SJSA1 (cell line): ENCODE data around the gene CKLF. TPM values are rescaled to one million over a fixed set of nuclear protein-coding genes. Genes with fewer than 3 reads are reported as not detected.
A peak's percentile ranks its signal among the peaks of the same experiment; 100 is the strongest.

ENCODE experiments used
- DNase-seq, 2 experiments: peaks; one replicate each; pipeline ENCODE4 v3.0.0-alpha.2; 2015 to 2020; ENCODE audit warnings: low spot score in 2 of 2, low read depth in 1 of 2
- H3K27ac ChIP-seq: fragments of 250-450 bp; sonication (Bioruptor Pico); 2 replicates; pipeline ENCODE4 v1.5.1; 2020; ENCODE audit warnings: mild to moderate bottlenecking, moderate library complexity
- H3K27me3 ChIP-seq: fragments of 250-450 bp; sonication (Bioruptor Pico); replicated peaks from 2 replicates; pipeline ENCODE4 v1.5.1; 2020; ENCODE audit warnings: mild to moderate bottlenecking, moderate library complexity
- H3K36me3 ChIP-seq: fragments of 250-450 bp; sonication (Bioruptor Pico); 2 replicates; pipeline ENCODE4 v1.5.1; 2020; ENCODE audit warnings: mild to moderate bottlenecking
- H3K4me1 ChIP-seq: fragments of 250-450 bp; sonication (Bioruptor Pico); replicated peaks from 2 replicates; pipeline ENCODE4 v1.6.1; 2021; ENCODE audit warnings: mild to moderate bottlenecking
- H3K4me3 ChIP-seq: fragments of 250-450 bp; sonication (Bioruptor Pico); 2 replicates; pipeline ENCODE4 v1.5.1; 2020; ENCODE audit warnings: mild to moderate bottlenecking
- H3K9me3 ChIP-seq: fragments of 250-450 bp; sonication (Bioruptor Pico); replicated peaks from 2 replicates; pipeline ENCODE4 v1.5.1; 2020; ENCODE audit warnings: mild to moderate bottlenecking
- total RNA-seq: library from RNA; depleted of rRNA; stranded (reverse); fragments of >200 nt; shearing (Covaris generic); gene quantifications from 2 replicates; pipeline ENCODE4 v1.2.3, GENCODE V29; 2014

CKLF gene
- total RNA-seq, 1 experiment from 2014 or later = 134 TPM

DNA sequence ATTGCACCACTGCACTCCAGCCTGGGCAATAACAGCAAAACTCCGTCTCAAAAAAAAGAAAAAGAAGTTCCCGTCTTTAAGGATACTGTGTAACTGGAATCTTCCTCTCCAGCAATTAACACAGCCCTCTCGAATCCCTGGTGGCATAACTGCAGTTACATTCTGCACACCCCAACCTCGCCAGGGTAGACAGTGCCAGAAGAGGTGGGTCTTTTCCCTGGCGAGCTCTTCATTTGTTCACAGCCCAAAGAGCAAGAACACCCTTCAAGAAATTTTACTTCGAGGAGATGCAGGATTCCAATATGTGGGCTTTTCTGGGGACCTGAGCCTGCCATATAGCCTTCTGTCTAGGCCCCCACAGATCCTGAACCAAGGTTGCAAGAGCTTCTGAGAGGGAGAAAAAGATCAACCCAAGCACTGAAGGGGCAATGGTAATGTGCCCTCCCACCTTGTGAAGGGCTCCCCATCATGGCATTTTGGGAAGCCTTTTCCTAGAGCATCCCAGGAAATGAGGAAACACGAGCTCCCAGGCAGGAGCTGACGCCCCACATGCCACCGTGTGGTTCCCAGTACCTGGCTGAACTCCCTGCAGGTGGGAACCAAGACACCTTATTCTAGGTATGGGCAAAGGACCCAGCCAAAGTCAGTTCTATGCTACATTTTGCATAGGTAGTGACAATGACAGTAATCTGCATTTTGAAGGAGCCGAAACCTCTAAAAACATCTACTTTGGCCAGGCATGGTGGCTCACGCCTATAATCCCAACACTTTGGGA is 29.4 kb upstream of the CKLF start:
- peak in 1 of 2 experiments; percentile 15 for DNase-seq
- H3K27ac ChIP-seq = no peak overlapping the region
- H3K36me3 ChIP-seq = peaks cover 29% of the 10 kb centered on the region
- H3K4me1 ChIP-seq = peaks cover 11% of the 10 kb centered on the region
- no peaks in the 10 kb centered on the region for H3K27me3 ChIP-seq
- no peak overlapping the region for H3K4me3 ChIP-seq
- no peaks in the 10 kb centered on the region for H3K9me3 ChIP-seq

- Histone ChIP-seq H3K4me3 (no peak overlapping the region), H3K9me3 (no peaks in the 10 kb centered on the region), H3K27ac (no peak overlapping the region), H3K36me3 (peaks cover 38% of the 10 kb centered on the region), H3K4me1 (peaks cover 10% of the 10 kb centered on the region), H3K27me3 (no peaks in the 10 kb centered on the region)
- DNase-seq = peak in 1 of 2 experiments; percentile 13
These were observed 28.5 kb upstream of the CKLF start for GRCh38 chr16:66523861-66524354.

DNA sequence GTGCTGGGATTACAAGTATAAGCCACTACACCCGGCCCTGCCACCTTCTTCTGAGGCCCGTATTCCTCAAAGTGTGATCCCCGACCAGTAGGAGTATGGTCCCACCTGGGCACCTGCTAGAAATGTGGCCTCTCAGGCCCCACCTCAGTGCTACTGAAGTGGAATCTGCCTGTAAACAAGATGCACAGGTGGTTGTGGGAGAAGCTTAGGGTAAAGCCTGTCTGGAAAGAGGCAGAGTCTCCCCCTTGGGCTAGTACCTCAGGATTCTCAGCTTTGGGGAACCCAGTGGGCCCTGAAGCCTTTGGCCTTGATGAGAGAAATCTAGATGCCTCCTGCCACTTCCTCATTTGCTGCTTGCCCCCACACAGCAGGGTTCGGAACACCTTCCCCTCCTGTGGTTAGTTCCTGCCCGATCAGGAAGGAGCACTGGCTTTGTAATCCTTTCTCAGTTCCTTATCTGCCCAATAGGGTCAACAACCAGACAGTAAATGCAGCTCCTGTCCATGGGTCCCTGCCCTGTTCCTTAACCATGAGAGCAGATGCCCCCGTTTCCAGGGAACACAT is 27.7 kb upstream of the CKLF start:
- peak in 1 of 2 experiments; percentile 10 for DNase-seq
- no peaks in the 10 kb centered on the region for H3K9me3 ChIP-seq
- peaks cover 10% of the 10 kb centered on the region for H3K4me1 ChIP-seq
- peaks cover 46% of the 10 kb centered on the region for H3K36me3 ChIP-seq
- H3K27ac ChIP-seq = no peak overlapping the region
- H3K27me3 ChIP-seq = no peaks in the 10 kb centered on the region
- no peak overlapping the region for H3K4me3 ChIP-seq

- Histone ChIP-seq H3K4me3 (no peak overlapping the region), H3K27me3 (no peaks in the 10 kb centered on the region), H3K9me3 (no peaks in the 10 kb centered on the region), H3K4me1 (peaks cover 10% of the 10 kb centered on the region), H3K27ac (no peak overlapping the region), H3K36me3 (peaks cover 55% of the 10 kb centered on the region)
- DNase-seq = no peak
These were observed 26.8 kb upstream of the CKLF start for GRCh38 chr16:66525396-66526180.

DNA sequence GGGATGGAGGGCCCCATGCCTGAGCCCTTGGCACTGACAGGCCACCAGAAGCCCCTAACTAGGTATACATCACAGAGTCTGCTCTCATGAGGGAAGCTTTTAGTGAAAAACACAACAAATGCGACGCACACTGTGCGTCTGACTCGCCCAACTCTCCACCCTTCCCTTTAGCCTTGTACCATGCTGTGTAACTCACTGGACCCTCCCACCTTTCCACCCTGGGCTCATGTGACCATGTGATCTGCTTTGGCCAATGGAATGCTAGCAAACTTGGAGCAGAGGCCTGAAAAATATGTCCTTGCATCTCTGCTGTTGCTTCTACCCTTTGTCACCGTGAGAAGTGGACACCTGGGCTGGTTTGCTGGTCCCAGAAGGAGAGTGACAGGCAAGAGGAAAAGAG is 24.1 kb upstream of the CKLF start:
- H3K27ac ChIP-seq = no peak overlapping the region
- no peaks in the 10 kb centered on the region for H3K9me3 ChIP-seq
- H3K36me3 ChIP-seq = peaks cover 62% of the 10 kb centered on the region
- H3K4me3 ChIP-seq = no peak overlapping the region
- H3K4me1 ChIP-seq = no peaks in the 10 kb centered on the region
- H3K27me3 ChIP-seq = no peaks in the 10 kb centered on the region
- DNase-seq = no peak

GRCh38 chr16:66529475-66529874 is 22.9 kb upstream of the CKLF start:
- Histone ChIP-seq H3K4me1 (no peaks in the 10 kb centered on the region), H3K9me3 (no peaks in the 10 kb centered on the region), H3K36me3 (peaks cover 59% of the 10 kb centered on the region), H3K4me3 (no peak overlapping the region), H3K27ac (no peak overlapping the region), H3K27me3 (no peaks in the 10 kb centered on the region)
- peak in 1 of 2 experiments; percentile 27 for DNase-seq

GRCh38 chr16:66534376-66534799 is 18.0 kb upstream of the CKLF start:
- Histone ChIP-seq H3K4me3 (no peak overlapping the region), H3K9me3 (no peaks in the 10 kb centered on the region), H3K27ac (no peak overlapping the region), H3K27me3 (no peaks in the 10 kb centered on the region), H3K4me1 (no peaks in the 10 kb centered on the region), H3K36me3 (peaks cover 52% of the 10 kb centered on the region)
- peak in 1 of 2 experiments; percentile 25 for DNase-seq

GRCh38 chr16:66536525-66536924 is 15.9 kb upstream of the CKLF start:
- no peak overlapping the region for H3K4me3 ChIP-seq
- H3K36me3 ChIP-seq = peaks cover 41% of the 10 kb centered on the region
- H3K4me1 ChIP-seq = no peaks in the 10 kb centered on the region
- no peaks in the 10 kb centered on the region for H3K27me3 ChIP-seq
- H3K27ac ChIP-seq = no peak overlapping the region
- H3K9me3 ChIP-seq = no peaks in the 10 kb centered on the region
- no peak for DNase-seq

DNA sequence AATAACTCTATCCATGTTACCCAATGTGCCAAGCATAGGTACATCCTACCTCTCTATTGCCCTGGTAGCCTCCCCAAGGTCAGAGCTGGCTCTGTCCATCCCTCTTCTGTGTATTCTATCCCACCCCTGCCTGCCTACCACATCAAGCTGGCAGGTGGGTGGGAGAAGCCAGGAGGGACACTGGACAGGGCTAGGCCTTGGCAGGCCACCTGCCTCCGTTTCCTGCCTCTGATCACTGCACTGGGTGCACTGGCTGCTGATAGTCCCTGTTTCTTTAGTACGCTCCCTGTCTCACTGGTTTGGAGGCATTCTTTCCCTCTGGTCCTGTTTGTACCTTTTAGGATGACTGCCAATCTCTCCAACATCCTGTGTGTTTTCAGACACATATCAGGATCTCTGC is 15.1 kb upstream of the CKLF start:
- DNase-seq = no peak
- H3K9me3 ChIP-seq = no peaks in the 10 kb centered on the region
- H3K27ac ChIP-seq = no peak overlapping the region
- H3K27me3 ChIP-seq = no peaks in the 10 kb centered on the region
- no peak overlapping the region for H3K4me3 ChIP-seq
- no peaks in the 10 kb centered on the region for H3K4me1 ChIP-seq
- peaks cover 42% of the 10 kb centered on the region for H3K36me3 ChIP-seq

DNA sequence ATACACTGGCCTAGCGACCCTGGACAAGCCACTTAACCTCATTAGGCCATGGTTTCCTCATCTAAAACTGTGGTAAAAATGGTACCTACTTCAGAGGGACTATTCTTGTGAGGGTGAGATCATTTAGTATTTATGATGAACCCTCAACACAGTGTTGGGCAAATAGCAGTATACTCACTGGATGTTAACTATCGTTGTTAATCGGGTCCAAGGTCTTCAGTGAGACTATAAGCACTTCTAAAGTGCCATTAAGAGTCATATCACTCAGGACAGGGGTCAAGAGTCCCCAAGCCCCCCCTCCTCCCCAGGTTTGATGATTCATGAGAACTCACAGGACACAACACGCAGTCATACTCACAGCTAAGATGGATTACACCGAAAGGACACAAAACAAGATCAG is 13.5 kb upstream of the CKLF start:
- peaks cover 42% of the 10 kb centered on the region for H3K36me3 ChIP-seq
- H3K27me3 ChIP-seq = no peaks in the 10 kb centered on the region
- H3K9me3 ChIP-seq = no peaks in the 10 kb centered on the region
- DNase-seq = no peak
- H3K4me1 ChIP-seq = no peaks in the 10 kb centered on the region
- H3K4me3 ChIP-seq = no peak overlapping the region
- H3K27ac ChIP-seq = no peak overlapping the region

GRCh38 chr16:66539623-66540469 is 12.5 kb upstream of the CKLF start:
- Histone ChIP-seq H3K27ac (no peak overlapping the region), H3K4me1 (no peaks in the 10 kb centered on the region), H3K4me3 (no peak overlapping the region), H3K36me3 (peaks cover 42% of the 10 kb centered on the region), H3K9me3 (no peaks in the 10 kb centered on the region), H3K27me3 (no peaks in the 10 kb centered on the region)
- no peak for DNase-seq

DNA sequence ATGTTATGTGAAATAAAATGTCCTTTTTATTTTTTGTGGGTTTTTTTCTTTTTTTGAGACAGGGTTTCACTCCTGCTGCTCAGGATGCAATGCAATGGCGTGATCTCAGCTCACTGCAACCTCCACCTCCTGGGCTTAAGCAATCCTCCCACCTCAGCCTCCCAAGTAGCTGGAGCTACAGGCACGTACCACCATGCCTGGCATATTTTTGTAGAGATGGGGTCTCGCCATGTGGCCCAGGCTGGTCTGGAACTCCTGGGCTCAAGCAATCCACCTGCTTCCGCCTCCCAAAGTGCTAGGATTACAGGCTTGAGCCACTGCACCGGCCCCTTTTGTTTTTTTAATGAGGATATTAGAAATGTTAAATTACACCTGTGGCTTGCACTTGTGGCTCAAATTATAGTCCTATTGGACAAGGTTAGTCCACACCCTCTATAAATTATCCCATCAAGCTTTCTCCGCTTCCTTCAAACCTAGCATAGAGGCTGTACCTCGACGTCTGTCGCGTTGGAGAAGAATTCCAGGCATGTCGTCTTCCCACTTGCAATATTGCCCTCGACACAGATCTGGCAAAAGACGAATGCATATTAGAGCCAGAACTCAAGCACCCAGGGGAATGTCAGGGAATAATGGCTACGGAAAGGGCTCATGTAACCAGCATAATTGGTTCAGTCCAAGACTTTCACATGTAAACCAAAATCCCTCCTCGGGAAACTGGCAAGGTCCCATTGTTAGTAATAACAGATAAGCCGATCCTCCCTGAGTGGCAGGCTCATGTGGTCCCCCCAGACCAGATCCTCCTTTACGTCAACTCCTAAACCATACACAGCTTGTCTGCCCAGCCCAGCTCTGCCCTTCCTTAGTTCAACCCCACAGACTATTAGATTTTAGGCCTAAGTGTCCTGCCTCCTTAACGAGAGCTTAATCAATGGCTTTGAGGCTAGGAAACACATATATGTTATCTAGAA is 10.7 kb upstream of the CKLF start:
- Histone ChIP-seq H3K27me3 (no peaks in the 10 kb centered on the region), H3K27ac (no peak overlapping the region), H3K4me3 (no peak overlapping the region), H3K4me1 (no peaks in the 10 kb centered on the region), H3K9me3 (no peaks in the 10 kb centered on the region), H3K36me3 (peaks cover 38% of the 10 kb centered on the region)
- DNase-seq = no peak
